GM12878 (cell line): ENCODE data around the gene HNRNPDL. TPM values are rescaled to one million over a fixed set of nuclear protein-coding genes. Genes with fewer than 3 reads are reported as not detected.

Source experiments
- ATAC-seq: fragments of 200-7000 bp; cut with Tn5 transposase; 3 replicates; pipeline ENCODE4 v1.9.1; 2020; ENCODE audit warnings: mild to moderate bottlenecking, moderate library complexity
- BruUV-seq: library from RNA; stranded (reverse); fragments of 400-500 nt; replicated peaks from 2 replicates; lab custom pipeline; 2021; lab: Mats Ljungman, UMichigan
- CTCF ChIA-PET: fragments of 300-600 bp; sonication (Branson Sonifier 250); formaldehyde crosslinking; extraction: SDS; loops from one replicate; lab custom pipeline; 2021; ENCODE audit warnings: inconsistent platforms; lab: Yijun Ruan, JAX
- POLR2A ChIA-PET: fragments of 350-600 bp; formaldehyde crosslinking; extraction: SDS; loops from one replicate; lab custom pipeline; 2021; ENCODE audit warnings: inconsistent platforms; lab: Charles Lee
- RAD21 ChIA-PET: fragments of 300-600 bp; sonication (Branson Sonifier 250); formaldehyde crosslinking; loops from one replicate; lab custom pipeline; 2023; ENCODE audit warnings: antibody characterized with exemption; ENCODE audit not compliant: unreplicated experiment; lab: Charles Lee
- SMC1A ChIA-PET: fragments of 300-600 bp; sonication (Branson Sonifier 250); formaldehyde crosslinking; loops from one replicate; lab custom pipeline; 2023; ENCODE audit not compliant: unreplicated experiment, uncharacterized antibody; lab: Charles Lee
- DNase-seq: peaks from one replicate; pipeline ENCODE4 v3.0.0-alpha.2; 2011; ENCODE audit warnings: low read depth, low spot score
- FAIRE-seq: peaks from 3 replicates; lab custom pipeline; 2011; peaks lifted over from hg19 to GRCh38; lab: Jason Lieb, UNC
- H2AFZ ChIP-seq: 2 replicates; pipeline ENCODE4 v1.6.0; 2011; ENCODE audit warnings: low read depth, low read length, control low read depth; ENCODE audit not compliant: control insufficient read depth
- H3K27ac ChIP-seq: 2 replicates; pipeline ENCODE4 v1.5.1; 2011; ENCODE audit warnings: control low read depth; ENCODE audit not compliant: control insufficient read depth, insufficient read depth
- H3K27me3 ChIP-seq, 2 experiments: replicated peaks in 1 of 2; 2 replicates each; pipeline versions ENCODE4 v1.6.0 to v1.6.1; 2011; ENCODE audit warnings: low read length in 1 of 2; ENCODE audit not compliant: control insufficient read depth in 2 of 2, insufficient read depth in 2 of 2
- H3K36me3 ChIP-seq, 2 experiments: 2 replicates each; pipeline ENCODE4 v1.5.1; 2011; ENCODE audit warnings: low read length in 1 of 2; ENCODE audit not compliant: control insufficient read depth in 2 of 2, insufficient read depth in 2 of 2
- H3K4me1 ChIP-seq: 2 replicates; pipeline ENCODE4 v1.6.1; 2011; ENCODE audit warnings: mild to moderate bottlenecking, low read length, moderate library complexity, mixed read lengths; ENCODE audit not compliant: control insufficient read depth, insufficient read depth
- H3K4me2 ChIP-seq: 2 replicates; pipeline ENCODE4 v1.6.0; 2011; ENCODE audit warnings: control low read depth; ENCODE audit not compliant: control insufficient read depth, insufficient read depth
- H3K4me3 ChIP-seq: fragments of 200-600 bp; sonication (generic); 2 replicates; pipeline ENCODE4 v1.5.1; 2016
- H3K79me2 ChIP-seq: 2 replicates; pipeline ENCODE4 v1.6.0; 2011; ENCODE audit warnings: low read length; ENCODE audit not compliant: control insufficient read depth, insufficient read depth
- H3K9ac ChIP-seq: 2 replicates; pipeline ENCODE4 v1.8.0; 2011; ENCODE audit warnings: low read length, control low read depth, mixed read lengths; ENCODE audit not compliant: control insufficient read depth, insufficient read depth
- H3K9me3 ChIP-seq: replicated peaks from 3 replicates; pipeline ENCODE4 v1.5.1; 2011; ENCODE audit warnings: mild to moderate bottlenecking, low read length; ENCODE audit not compliant: control insufficient read depth, insufficient read depth
- H4K20me1 ChIP-seq: 2 replicates; pipeline ENCODE4 v1.6.0; 2011; ENCODE audit not compliant: control insufficient read depth, insufficient read depth
- CREM ChIP-seq: IDR thresholded peaks from 2 replicates; pipeline ENCODE4 v1.6.1; 2014; ENCODE audit warnings: antibody characterized with exemption, low read depth
- DPF2 ChIP-seq: fragments of 450-650 bp; IDR thresholded peaks from 2 replicates; pipeline ENCODE4 v1.6.1; 2017; ENCODE audit warnings: mild to moderate bottlenecking
- EED ChIP-seq: sonication (generic); IDR thresholded peaks from 2 replicates; pipeline ENCODE4 v1.6.1; 2016; ENCODE audit warnings: antibody characterized with exemption, low read depth
- EP300 ChIP-seq, 2 experiments: fragments of 150-350 bp in 1 of 2; IDR thresholded peaks; 2 replicates each; pipeline ENCODE4 v1.6.1; 2011 to 2012; ENCODE audit warnings: low read depth in 2 of 2, low read length in 2 of 2, borderline replicate concordance in 1 of 2, improper control_type of control experiment in 1 of 2, inconsistent platforms in 1 of 2; ENCODE audit not compliant: control insufficient read depth in 1 of 2
- FOXK2 ChIP-seq: fragments of 450-650 bp; IDR thresholded peaks from 2 replicates; pipeline ENCODE4 v1.6.1; 2017; ENCODE audit warnings: mild to moderate bottlenecking, moderate library complexity
- KDM1A ChIP-seq: fragments of 200-600 bp; sonication (generic); IDR thresholded peaks from 2 replicates; pipeline ENCODE4 v1.6.1; 2016; ENCODE audit warnings: borderline replicate concordance
- POLR2AphosphoS5 ChIP-seq: IDR thresholded peaks from 2 replicates; pipeline ENCODE4 v1.6.1; 2011; ENCODE audit warnings: mild to moderate bottlenecking, low read length, inconsistent platforms
- POU2F2 ChIP-seq: IDR thresholded peaks from 3 replicates; pipeline ENCODE4 v1.6.1; 2011; ENCODE audit warnings: low read depth, mild to moderate bottlenecking, low read length, borderline replicate concordance
- RUNX3 ChIP-seq: IDR thresholded peaks from 2 replicates; pipeline ENCODE4 v1.6.1; 2012; ENCODE audit warnings: low read length, inconsistent platforms
- SREBF1 ChIP-seq: IDR thresholded peaks from 2 replicates; pipeline ENCODE4 v1.6.1; 2012; ENCODE audit warnings: mild to moderate bottlenecking, low read length
- SRF ChIP-seq, 2 experiments: IDR thresholded peaks; 2 replicates each; pipeline ENCODE4 v1.6.1; 2011; ENCODE audit warnings: low read depth in 2 of 2, low read length in 2 of 2, mild to moderate bottlenecking in 1 of 2, moderate library complexity in 1 of 2
- TAF1 ChIP-seq: IDR thresholded peaks from 2 replicates; pipeline ENCODE4 v1.6.1; 2011; ENCODE audit warnings: mild to moderate bottlenecking, low read depth, low read length, borderline replicate concordance
- YBX1 ChIP-seq: fragments of 450-650 bp; IDR thresholded peaks from 2 replicates; pipeline ENCODE4 v1.6.1; 2016; ENCODE audit warnings: antibody characterized with exemption
- ZNF622 ChIP-seq: fragments of 450-650 bp; IDR thresholded peaks from 2 replicates; pipeline ENCODE4 v1.6.1; 2017; ENCODE audit warnings: mild to moderate bottlenecking, inconsistent platforms
- WGBS: methylation state at CpG from one replicate; pipeline ENCODE4 v1.1.6; 2016; ENCODE audit warnings: low lambda C conversion rate; ENCODE audit not compliant: insufficient replicate concordance, insufficient coverage; ENCODE audit errors: missing lambda C conversion rate; 5-methylcytosine and 5-hydroxymethylcytosine counted together
- in situ Hi-C: fragments of 300-500 bp; cut with MboI; formaldehyde crosslinking; loops from 9 replicates; pipeline ENCODE4 v1.14.3; 2018; ENCODE audit warnings: mixed read lengths
- intact Hi-C: fragments of 100-400 bp; cut with micrococcal nuclease; formaldehyde crosslinking; loops from one replicate; pipeline ENCODE4 v1.14.2; 2022; ENCODE audit not compliant: unreplicated experiment
- polyA plus RNA-seq, 11 experiments: library from polyadenylated mRNA; depleted of rRNA in 4 of 11; unstranded in 6 of 11; stranded (reverse) in 5 of 11; fragments of >200 nt; fragmentation: Nextera tagmentation in 4 of 11; fragmentation: Illumina TruSeq in 1 of 11; extraction: Ambion mirVana in 4 of 11; extraction: Trizol in 1 of 11; gene quantifications; 1 replicate in 1 of 11; 2 replicates in 10 of 11; pipeline versions ENCODE4 v1.2.1 to v1.2.3, GENCODE V29; 2011 to 2016; ENCODE audit warnings: inconsistent platforms in 2 of 11, missing spikeins in 2 of 11, low read depth in 1 of 11
- total RNA-seq, 4 experiments: library from RNA; depleted of rRNA in 3 of 4; stranded (reverse); fragments of >200 nt in 3 of 4; fragmentation: Illumina TruSeq in 1 of 4; extraction: Trizol in 1 of 4; gene quantifications; 2 replicates each; pipeline versions ENCODE4 v1.2.1 to v1.2.3, GENCODE V29; 2013 to 2021
- TF ChIP-seq, protein P1 (sequence below): fragments of 450-650 bp; IDR thresholded peaks from 2 replicates; pipeline ENCODE4 v1.6.1; 2017; ENCODE audit warnings: mild to moderate bottlenecking, low read depth, inconsistent platforms; ENCODE audit not compliant: poor library complexity, severe bottlenecking
- TF ChIP-seq, protein P2 (sequence below): IDR thresholded peaks from 2 replicates; pipeline ENCODE4 v1.6.1; 2011; ENCODE audit warnings: low read depth, mild to moderate bottlenecking, low read length, moderate library complexity, borderline replicate concordance; ENCODE audit errors: extremely low read depth
- TF ChIP-seq, protein P3 (sequence below): IDR thresholded peaks from 2 replicates; pipeline ENCODE4 v1.6.1; 2012; ENCODE audit warnings: low read depth, low read length, improper control_type of control experiment

The HNRNPDL gene
- total and polyA plus RNA-seq, 10 of the 15 experiments (the other 5 are each of a cell fraction or from before 2014, with no cell fraction given): 217 to 510 (median 345) TPM

DNA sequence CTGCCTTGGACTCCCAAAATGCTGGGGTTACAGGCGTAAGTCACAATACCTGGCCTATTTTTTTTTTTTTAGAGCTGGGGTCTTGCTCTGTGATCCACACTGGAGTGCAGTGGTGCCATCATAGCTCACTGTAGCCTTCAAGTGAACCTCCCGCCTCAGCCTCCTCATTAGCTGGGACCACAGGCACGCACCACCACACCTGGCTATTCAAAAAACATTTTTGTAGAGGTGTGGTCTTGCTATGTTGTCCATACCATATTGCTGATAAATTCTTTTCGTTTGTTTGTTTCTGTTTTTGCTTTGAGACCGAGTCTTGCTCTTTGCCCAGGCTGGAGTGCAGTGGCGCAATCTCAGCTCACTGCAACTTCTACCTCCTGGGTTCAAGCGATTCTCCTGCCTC lies 21.8 kb upstream of the HNRNPDL start:
- Histone ChIP-seq H3K27me3 (no peaks in the 10 kb centered on the region), H3K4me3 (no peak overlapping the region), H3K9ac (no peak overlapping the region), H3K9me3 (no peaks in the 10 kb centered on the region), H4K20me1 (no peaks in the 10 kb centered on the region), H3K79me2 (no peaks in the 10 kb centered on the region; the same call in 1 of the 2 replicates), H3K27ac (no peak overlapping the region), H2AFZ (no peak overlapping the region), H3K36me3 (peaks cover 9 to 32% of the 10 kb centered on the region in 2 experiments), H3K4me1 (no peaks in the 10 kb centered on the region), H3K4me2 (no peak overlapping the region)
- TF ChIP-seq FOXK2 (no peak), SRF (IDR thresholded peaks at IDR 0.05; ENCODE audit: low read depth in 2 of 2, low read length in 2 of 2) (no peak), TAF1 (no peak), EP300 (IDR thresholded peaks at IDR 0.05; ENCODE audit: borderline replicate concordance in 1 of 2, control insufficient read depth in 1 of 2, low read depth in 2 of 2, low read length in 2 of 2) (no peak), DPF2 (no peak), KDM1A (no peak), EED (no peak), CREM (no peak), POLR2AphosphoS5 (no peak), POU2F2 (no peak), RUNX3 (no peak), ZNF622 (no peak), SREBF1 (no peak), YBX1 (no peak)
- TF ChIP-seq, protein P1, sequence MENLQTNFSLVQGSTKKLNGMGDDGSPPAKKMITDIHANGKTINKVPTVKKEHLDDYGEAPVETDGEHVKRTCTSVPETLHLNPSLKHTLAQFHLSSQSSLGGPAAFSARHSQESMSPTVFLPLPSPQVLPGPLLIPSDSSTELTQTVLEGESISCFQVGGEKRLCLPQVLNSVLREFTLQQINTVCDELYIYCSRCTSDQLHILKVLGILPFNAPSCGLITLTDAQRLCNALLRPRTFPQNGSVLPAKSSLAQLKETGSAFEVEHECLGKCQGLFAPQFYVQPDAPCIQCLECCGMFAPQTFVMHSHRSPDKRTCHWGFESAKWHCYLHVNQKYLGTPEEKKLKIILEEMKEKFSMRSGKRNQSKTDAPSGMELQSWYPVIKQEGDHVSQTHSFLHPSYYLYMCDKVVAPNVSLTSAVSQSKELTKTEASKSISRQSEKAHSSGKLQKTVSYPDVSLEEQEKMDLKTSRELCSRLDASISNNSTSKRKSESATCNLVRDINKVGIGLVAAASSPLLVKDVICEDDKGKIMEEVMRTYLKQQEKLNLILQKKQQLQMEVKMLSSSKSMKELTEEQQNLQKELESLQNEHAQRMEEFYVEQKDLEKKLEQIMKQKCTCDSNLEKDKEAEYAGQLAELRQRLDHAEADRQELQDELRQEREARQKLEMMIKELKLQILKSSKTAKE: no peak
- TF ChIP-seq, protein P2, sequence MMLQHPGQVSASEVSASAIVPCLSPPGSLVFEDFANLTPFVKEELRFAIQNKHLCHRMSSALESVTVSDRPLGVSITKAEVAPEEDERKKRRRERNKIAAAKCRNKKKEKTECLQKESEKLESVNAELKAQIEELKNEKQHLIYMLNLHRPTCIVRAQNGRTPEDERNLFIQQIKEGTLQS: no peak
- TF ChIP-seq, protein P3, sequence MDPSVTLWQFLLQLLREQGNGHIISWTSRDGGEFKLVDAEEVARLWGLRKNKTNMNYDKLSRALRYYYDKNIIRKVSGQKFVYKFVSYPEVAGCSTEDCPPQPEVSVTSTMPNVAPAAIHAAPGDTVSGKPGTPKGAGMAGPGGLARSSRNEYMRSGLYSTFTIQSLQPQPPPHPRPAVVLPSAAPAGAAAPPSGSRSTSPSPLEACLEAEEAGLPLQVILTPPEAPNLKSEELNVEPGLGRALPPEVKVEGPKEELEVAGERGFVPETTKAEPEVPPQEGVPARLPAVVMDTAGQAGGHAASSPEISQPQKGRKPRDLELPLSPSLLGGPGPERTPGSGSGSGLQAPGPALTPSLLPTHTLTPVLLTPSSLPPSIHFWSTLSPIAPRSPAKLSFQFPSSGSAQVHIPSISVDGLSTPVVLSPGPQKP: no peak
- POLR2A ChIA-PET: interaction anchor here (0.6 to 1.1 kb wide), 2 partner anchors 10 to 14 kb away, joined by 3 read pairs; no protein-coding TSS in a partner anchor
- RAD21 ChIA-PET: no interaction called here
- WGBS: 90% methylated on average over 7 of the region's 7 CpGs
- no TSS peak for BruUV-seq
- CTCF ChIA-PET: interaction anchor here (0.8 kb wide), 1 partner anchor 10 kb away, joined by 3 read pairs; no protein-coding TSS in a partner anchor
- ATAC-seq (no peak), FAIRE-seq (no peak), DNase-seq (no peak)
- SMC1A ChIA-PET: no interaction called here
- in situ Hi-C loops: no loop called here
- intact Hi-C loops: no loop called here
